ENCODE measurements around the gene JCAD. TPM values are rescaled to one million over a fixed set of nuclear protein-coding genes. Genes with fewer than 3 reads are reported as not detected.

Gene JCAD
- polyA plus RNA-seq, 2 of the 4 experiments (the other 2 are of a cell fraction): 4.4 to 6.4 TPM

DNA sequence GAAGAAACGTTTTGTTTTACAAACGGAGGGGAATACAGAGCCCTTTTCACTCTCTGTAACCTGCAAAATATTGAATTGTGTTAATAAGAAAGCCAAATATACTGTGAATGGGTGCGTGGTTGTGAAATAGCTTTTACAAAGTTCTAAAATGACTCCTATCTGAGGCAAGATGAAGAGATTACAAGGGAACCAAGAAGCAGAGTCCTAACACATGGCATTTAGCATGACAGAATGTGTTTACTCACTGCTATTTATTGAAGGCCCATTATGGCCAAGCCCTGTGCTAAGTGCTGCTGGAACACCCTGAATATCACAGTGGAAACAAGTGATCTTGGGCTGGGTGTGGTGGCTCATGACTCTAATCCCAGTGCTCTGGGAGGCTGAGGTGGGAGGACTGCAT is 12.9 kb downstream of the JCAD start:
- no peak for TF ChIP-seq CHD2 (IDR thresholded peaks at IDR 0.05; ENCODE audit: low read length, partially characterized antibody)
- TF ChIP-seq POLR2AphosphoS2 (conservative IDR thresholded peaks at IDR 0.05; ENCODE audit: low read length): no peak
- Histone ChIP-seq H3K27ac (no peak overlapping the region), H3K4me3 (no peak overlapping the region), H3K4me2 (no peak overlapping the region), H3K4me1 (peaks cover 2% of the 10 kb centered on the region), H3K9me3 (no peaks in the 10 kb centered on the region)
- DNase-seq (ENCODE audit: low read depth in 1 of 2, low spot score in 1 of 2) (no peak), FAIRE-seq (no peak), ATAC-seq (no peak)
- WGBS (ENCODE audit: missing lambda C conversion rate): 63% methylated on average over 3 of the region's 3 CpGs
- POLR2A ChIA-PET: no interaction called here
- CTCF ChIA-PET: no interaction called here

GRCh38 chr10:30045961-30046360 is 13.4 kb downstream of the JCAD start:
- H3K9me3 ChIP-seq: no peaks in the 10 kb centered on the region
- CTCF ChIA-PET: no interaction called here
- no peak for TF ChIP-seq FOSL2 (IDR thresholded peaks at IDR 0.05)
- TF ChIP-seq FOSL2 (CRISPR knock-in tag; IDR thresholded peaks at IDR 0.05): no peak
- TF ChIP-seq GATA3 (IDR thresholded peaks at IDR 0.05; ENCODE audit: borderline replicate concordance): no peak
- no peak for TF ChIP-seq NPAS2 (CRISPR knock-in tag; IDR thresholded peaks at IDR 0.05; ENCODE audit: borderline replicate concordance)
- TF ChIP-seq, protein P1, sequence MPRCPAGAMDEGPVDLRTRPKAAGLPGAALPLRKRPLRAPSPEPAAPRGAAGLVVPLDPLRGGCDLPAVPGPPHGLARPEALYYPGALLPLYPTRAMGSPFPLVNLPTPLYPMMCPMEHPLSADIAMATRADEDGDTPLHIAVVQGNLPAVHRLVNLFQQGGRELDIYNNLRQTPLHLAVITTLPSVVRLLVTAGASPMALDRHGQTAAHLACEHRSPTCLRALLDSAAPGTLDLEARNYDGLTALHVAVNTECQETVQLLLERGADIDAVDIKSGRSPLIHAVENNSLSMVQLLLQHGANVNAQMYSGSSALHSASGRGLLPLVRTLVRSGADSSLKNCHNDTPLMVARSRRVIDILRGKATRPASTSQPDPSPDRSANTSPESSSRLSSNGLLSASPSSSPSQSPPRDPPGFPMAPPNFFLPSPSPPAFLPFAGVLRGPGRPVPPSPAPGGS (IDR thresholded peaks at IDR 0.05): no peak
- no peak for TF ChIP-seq USF2 (IDR thresholded peaks at IDR 0.05)
- H3K4me3 ChIP-seq: no peak overlapping the region
- 89% methylated on average over 7 of the region's 7 CpGs for WGBS (ENCODE audit: missing lambda C conversion rate)
- DNase-seq (ENCODE audit: low read depth in 1 of 2, low spot score in 1 of 2) (no peak), FAIRE-seq (no peak), ATAC-seq (no peak)
- no peaks in the 10 kb centered on the region; the same call in 2 of the 3 replicates for H3K4me1 ChIP-seq
- no peak overlapping the region for H3K4me2 ChIP-seq
- POLR2A ChIA-PET: no interaction called here
- H3K27ac ChIP-seq: no peak overlapping the region

- Histone ChIP-seq H3K4me2 (no peak overlapping the region), H3K9me3 (no peaks in the 10 kb centered on the region), H3K4me3 (no peak overlapping the region), H3K4me1 (no peaks in the 10 kb centered on the region), H3K27ac (no peak overlapping the region)
- ATAC-seq (no peak), FAIRE-seq (no peak), DNase-seq (ENCODE audit: low read depth in 1 of 2, low spot score in 1 of 2) (no peak)
- CTCF ChIA-PET: interaction anchor here (0.7 to 2.1 kb wide), 3 partner anchors 14 to 41 kb away, joined by 3 to 7 read pairs (median 3); no protein-coding TSS in a partner anchor
- POLR2A ChIA-PET: no interaction called here
- TF ChIP-seq POLR2AphosphoS2 (conservative IDR thresholded peaks at IDR 0.05; ENCODE audit: low read length): no peak
- no peak for TF ChIP-seq CEBPB (IDR thresholded peaks at IDR 0.05)
- no peak for TF ChIP-seq HEYL (CRISPR knock-in tag; IDR thresholded peaks at IDR 0.05)
- TF ChIP-seq CBX2 (IDR thresholded peaks at IDR 0.05; ENCODE audit: borderline replicate concordance, low read depth): no peak
- 55% methylated on average over 5 of the region's 5 CpGs for whole genome bisulfite sequencing (ENCODE audit: missing lambda C conversion rate)
These were observed 15.7 kb downstream of the JCAD start for GRCh38 chr10:30043476-30044270.

DNA sequence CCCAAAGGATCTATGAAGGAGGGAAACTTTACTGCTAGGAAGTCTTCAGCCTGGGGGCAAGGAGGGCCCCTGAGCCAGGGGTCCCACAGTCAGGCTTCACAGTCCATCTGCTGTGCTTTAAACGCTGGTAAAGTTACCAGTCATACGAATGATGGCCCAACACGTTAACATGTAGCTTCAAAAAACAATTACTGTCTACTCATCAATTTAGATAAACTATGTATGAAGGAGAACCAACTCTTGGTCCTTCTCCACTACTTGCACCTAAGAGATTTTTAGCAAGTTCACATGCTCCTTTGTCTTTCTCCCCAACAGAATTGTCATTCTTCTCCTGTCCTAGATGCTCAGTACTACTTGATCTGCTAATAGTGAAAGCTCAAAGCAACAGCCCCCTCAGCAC is 16.6 kb downstream of the JCAD start:
- no peak for ATAC-seq
- 94% methylated on average over 3 of the region's 3 CpGs for WGBS (ENCODE audit: missing lambda C conversion rate)
- Histone ChIP-seq H3K4me3 (no peak overlapping the region), H3K4me2 (no peak overlapping the region), H3K4me1 (no peaks in the 10 kb centered on the region), H3K27ac (no peak overlapping the region), H3K9me3 (no peaks in the 10 kb centered on the region)
- DNase-seq (ENCODE audit: low read depth in 1 of 2, low spot score in 1 of 2): no peak
- FAIRE-seq: no peak
- ChIA-PET POLR2A (no interaction called here), CTCF (interaction anchor here (0.7 to 2.1 kb wide), 3 partner anchors 15 to 227 kb away, joined by 3 to 7 read pairs (median 3); no protein-coding TSS in a partner anchor)
- no peak for TF ChIP-seq RAD21 (conservative IDR thresholded peaks at IDR 0.05 in 1 of 2, IDR thresholded peaks at IDR 0.05 in 1 of 2)
- peak; percentile 89 for TF ChIP-seq MAFK (IDR thresholded peaks at IDR 0.05; ENCODE audit: partially characterized antibody)
- TF ChIP-seq USF2 (IDR thresholded peaks at IDR 0.05): no peak
- TF ChIP-seq ZSCAN20 (CRISPR knock-in tag; IDR thresholded peaks at IDR 0.05): no peak
- no peak for TF ChIP-seq GATA3 (IDR thresholded peaks at IDR 0.05; ENCODE audit: borderline replicate concordance)
- TF ChIP-seq MAZ (IDR thresholded peaks at IDR 0.05; ENCODE audit: borderline replicate concordance, low read depth, low read length): no peak
- no peak for TF ChIP-seq MYC (IDR thresholded peaks at IDR 0.05; ENCODE audit: borderline replicate concordance, low read length)

Data from A549 (cell line).